ENCODE data around the gene RALY.

RALY gene

DNA sequence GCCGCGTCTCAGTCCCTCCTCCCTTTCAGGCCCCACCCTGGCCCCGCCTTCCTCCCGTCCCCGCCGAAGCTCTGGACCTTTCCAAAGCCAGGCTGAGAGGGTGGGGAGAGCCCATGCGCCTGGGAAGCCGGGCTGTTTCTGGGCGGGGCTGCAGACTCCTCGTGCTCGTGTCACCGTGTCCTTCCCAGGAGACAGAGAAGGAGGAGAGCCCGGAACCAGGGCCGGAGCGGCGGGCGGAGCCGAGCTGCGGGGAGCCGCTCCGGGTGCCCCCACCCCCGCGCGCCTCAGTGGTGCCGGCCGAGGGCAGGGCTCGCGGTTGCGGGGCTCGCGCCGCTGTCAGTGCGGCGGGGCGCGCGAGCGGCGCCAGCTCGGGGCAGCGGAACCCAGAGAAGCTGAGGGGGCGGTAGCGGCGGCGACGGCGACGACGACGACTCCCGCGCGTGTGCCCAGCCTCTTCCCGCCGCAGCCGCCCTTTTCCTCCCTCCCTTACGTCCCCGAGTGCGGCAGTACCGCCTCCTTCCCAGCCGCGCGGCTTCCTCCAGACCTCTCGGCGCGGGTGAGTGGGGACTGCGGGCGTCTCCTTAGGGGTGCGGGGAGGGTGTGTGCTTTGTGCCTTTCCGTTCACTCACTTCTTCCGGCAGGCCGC is at the start of gene RALY:
RALY (plus strand) TSS at position 336 of the 646 bp plus-strand sequence. CDS start 78,164 bp downstream, outside the sequence.
- peak; percentile 89 to 94 for DNase-seq (ENCODE audit: low read depth in 1 of 2, low spot score in 1 of 2)

DNA sequence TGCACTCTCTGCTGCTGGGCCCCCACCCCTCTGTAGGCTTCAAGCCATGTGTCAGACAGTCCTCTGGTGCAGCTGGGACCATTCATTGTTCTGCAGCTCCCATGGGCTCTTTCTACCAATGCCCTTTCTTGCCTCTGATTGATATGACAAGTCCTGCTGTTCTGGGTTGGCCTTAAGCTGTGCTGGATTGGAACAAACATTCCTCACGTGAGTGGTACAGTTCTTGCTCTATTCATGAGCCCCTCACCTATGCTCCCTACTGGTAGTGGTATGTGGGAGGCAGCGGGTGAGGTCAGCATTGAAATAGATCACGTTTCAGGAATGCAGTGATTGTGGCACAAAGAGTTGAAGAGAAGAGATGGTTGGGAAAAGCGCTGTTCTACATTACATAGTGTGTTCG is 48.8 kb upstream of the RALY start:
- no peak for DNase-seq (ENCODE audit: low read depth in 1 of 2, low spot score in 1 of 2)

DNA sequence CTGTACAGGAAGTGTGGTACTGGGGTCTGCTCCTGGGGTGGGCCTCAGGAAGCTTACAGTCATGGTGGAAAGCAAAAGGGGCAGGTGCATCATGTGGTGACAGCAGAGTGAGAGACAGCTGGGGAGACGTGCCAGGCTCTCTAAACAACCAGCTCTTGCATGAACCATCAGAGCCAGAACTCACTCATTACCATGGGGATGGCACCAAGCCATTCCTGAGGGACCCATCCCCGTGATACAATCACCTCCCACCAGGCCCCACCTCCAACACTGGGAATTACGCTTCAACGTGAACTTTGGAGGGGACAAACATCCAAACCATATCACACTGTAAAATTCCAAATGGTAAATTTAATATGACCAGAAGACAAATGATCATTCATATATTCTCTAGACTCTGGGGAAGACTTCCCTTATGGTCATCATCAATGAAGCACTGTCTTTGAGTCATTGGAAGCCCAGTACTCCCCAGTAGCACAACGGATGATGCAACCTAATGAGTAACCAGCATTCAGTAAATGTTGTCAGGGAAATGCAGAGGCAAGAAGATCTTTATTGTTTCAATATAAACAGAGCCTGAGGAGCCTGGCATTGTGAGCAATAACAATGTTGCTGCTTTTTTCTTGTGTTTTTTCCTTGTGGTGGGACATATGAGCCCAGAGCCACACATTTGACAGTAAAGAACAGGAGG is 48.2 kb upstream of the RALY start:
- no peak for DNase-seq (ENCODE audit: low read depth in 1 of 2, low spot score in 1 of 2)

DNA sequence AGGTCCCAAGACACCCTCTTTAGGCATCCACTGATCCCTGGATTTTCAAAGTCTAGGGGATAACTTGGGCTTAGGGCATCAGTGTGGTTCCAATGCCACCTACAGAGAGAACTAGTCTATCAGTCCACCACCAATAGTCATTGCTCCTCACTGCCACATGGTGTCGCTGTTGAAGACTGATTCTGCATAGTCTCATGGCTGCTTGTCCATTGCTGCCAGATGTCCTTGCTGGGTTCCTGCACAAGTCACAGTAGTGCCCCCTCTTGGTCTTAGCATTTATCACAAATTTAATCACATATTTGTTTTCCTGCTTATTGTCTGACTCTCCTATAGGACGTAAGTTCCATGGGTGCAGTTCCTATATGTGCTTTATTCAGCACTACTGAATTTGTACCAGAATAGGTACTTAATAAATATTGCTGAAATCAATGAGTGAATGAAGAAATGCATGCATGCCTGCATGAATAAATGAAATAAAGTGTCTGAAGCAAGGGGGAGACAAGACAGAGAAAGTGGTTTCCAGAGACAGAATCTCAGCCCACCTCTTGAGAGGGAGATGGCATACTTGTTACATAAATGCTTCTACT is 45.9 kb upstream of the RALY start:
- DNase-seq (ENCODE audit: low read depth in 1 of 2, low spot score in 1 of 2): peak in 1 of 2 donors; percentile 3

DNA sequence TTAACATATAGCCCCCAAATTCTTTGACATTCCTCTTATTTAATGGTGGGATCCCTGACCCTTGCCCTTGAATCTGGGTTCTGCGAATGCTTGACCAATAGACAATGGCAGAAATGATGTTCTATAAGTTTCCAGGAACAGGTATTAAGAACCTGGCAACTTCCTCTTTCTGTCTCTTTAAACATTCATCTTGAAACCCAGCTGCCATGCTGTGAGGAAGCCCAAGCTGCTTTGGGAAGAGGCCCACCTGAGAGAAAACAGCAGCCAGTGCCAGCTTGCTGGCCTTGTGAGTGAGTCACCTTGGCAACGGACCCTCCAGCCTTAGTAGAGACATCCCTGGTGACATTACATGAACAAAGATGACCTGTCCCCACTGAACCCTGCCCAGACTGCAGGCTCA is 45.2 kb upstream of the RALY start:
- no peak for DNase-seq (ENCODE audit: low read depth in 1 of 2, low spot score in 1 of 2)

DNA sequence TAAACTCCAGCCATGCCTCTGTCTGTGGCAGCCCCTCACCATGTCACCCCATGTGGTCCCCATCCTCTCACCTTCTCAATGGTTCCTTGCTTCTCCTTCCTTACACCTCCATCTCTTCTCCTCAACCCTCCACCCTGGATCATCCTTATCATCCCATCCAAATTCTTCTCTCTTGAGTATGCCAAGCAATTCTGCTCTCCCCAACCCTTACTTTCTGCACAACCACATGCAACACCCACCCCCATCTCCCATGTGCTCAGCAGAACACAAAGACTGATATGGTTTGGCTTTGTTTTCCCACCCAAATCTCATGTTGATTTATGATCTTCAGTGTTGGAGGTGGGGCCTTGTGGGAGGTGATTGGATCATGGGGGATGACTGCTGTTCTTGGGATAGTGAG is 42.5 kb upstream of the RALY start:
- no peak for DNase-seq (ENCODE audit: low read depth in 1 of 2, low spot score in 1 of 2)

DNA sequence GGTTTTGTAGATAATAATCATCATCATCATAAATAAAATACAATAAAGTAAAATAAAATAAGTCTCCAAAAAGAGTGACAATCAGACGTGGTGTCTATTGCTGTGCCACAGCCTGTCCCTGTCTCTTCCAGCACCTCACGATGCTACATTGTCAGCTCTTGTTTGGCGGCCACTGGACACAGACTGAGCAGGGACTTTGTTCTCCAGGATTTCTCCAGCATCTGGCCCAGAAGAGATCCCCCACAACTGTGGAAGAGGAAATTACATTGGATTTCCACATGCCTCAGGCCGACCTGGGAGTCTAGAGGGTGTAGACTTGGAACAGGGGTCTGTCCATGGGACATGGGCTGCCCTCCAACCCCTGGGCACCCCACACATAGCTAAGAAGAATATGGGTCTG is 39.2 kb upstream of the RALY start:
- no peak for DNase-seq (ENCODE audit: low read depth in 1 of 2, low spot score in 1 of 2)

DNA sequence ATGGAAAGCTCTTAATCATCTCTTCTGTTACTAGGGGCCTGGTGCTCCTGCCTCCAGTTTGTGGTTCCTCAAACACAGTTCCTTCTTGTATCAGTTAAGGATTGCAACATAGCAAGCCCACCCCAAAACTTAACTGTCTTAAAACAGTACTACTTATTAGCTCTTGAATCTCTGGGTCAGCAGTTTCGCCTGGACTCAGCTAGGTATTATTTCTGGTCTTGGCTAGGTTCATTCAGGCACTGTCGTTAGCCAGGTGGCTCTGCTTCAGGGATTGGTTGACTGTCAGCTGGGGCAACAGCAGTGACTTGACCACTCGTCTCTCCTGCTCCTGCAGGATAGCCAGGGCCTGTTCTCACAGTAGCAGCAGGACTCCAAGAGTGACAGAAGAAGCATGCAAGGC is 30.0 kb upstream of the RALY start:
- DNase-seq (ENCODE audit: low read depth in 1 of 2, low spot score in 1 of 2): no peak

DNA sequence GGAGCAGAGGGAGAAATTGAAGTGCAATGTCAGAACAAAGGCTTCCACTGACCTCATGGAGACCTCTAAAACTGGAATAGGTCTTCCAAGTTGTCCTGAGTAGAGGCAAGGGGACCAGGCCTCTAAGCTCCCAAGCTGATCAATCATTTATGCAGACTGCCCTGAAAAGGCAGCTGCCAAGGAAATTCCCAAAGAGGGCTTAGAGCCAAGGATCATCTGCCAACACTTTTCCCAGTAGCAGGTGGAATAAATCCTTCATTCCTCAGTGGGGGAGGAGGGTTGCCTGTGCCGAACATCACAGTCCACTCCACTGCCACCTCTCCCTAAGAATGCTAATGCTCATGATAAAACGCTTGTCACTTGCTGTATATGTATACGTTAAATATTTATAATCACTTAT is 29.3 kb upstream of the RALY start:
- no peak for DNase-seq (ENCODE audit: low read depth in 1 of 2, low spot score in 1 of 2)

DNA sequence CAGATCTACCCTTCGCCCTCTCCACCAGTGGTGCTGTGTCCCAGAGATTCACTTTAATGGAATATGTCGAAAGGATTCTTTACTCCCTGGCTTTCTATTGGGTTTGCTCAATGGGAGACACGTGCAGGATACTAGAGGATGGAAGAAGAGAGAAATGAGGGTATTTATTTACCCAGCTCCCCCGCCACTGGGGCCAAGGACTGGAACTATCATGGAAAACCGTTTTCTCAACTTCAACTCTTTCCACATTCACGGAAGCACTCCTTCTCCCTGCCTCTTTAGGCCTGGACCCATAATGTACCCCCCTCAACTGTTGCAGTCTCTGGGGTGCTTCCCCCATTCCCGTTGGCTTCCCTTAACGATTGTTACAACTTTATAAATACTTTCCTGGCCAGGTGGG is 26.6 kb upstream of the RALY start:
- DNase-seq (ENCODE audit: low read depth in 1 of 2, low spot score in 1 of 2): no peak

DNA sequence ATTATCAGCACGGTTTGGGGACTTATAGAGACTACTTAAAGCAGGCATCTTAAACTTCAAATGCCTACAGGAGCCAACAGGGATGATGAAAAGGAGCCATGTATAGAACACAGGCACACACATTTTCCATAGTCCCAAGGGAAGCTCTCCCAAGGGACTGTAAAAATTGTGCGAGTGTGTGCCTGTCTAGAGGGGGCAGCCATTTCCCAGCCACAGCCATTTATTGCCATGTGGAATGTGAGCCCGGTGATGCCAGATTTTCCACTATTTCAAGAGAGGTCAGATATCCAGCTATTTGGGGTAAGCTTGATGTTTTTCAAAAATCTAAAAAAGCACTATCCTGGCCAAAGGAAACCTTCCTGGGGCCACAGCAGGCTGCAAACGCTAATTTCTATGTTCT is 24.1 kb upstream of the RALY start:
- no peak for DNase-seq (ENCODE audit: low read depth in 1 of 2, low spot score in 1 of 2)

DNA sequence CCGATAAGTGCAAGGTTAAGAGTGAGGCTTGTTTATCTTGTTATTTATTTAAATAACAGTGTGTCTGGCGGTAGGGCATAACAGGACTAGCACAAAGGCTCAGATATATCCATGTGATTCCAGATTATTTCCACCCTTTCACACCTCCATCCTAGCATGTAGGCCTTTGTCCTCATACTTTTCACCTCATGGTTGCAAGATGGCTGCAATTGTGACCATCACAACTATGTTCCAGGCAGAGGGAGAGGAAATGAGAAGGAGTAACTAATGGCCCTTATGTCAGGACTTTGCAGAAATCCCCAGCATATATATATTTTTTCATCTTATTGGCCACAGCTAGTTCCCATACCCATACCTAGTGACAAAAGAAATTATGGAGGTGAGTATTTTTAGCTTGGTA is 23.5 kb upstream of the RALY start:
- no peak for DNase-seq (ENCODE audit: low read depth in 1 of 2, low spot score in 1 of 2)

DNA sequence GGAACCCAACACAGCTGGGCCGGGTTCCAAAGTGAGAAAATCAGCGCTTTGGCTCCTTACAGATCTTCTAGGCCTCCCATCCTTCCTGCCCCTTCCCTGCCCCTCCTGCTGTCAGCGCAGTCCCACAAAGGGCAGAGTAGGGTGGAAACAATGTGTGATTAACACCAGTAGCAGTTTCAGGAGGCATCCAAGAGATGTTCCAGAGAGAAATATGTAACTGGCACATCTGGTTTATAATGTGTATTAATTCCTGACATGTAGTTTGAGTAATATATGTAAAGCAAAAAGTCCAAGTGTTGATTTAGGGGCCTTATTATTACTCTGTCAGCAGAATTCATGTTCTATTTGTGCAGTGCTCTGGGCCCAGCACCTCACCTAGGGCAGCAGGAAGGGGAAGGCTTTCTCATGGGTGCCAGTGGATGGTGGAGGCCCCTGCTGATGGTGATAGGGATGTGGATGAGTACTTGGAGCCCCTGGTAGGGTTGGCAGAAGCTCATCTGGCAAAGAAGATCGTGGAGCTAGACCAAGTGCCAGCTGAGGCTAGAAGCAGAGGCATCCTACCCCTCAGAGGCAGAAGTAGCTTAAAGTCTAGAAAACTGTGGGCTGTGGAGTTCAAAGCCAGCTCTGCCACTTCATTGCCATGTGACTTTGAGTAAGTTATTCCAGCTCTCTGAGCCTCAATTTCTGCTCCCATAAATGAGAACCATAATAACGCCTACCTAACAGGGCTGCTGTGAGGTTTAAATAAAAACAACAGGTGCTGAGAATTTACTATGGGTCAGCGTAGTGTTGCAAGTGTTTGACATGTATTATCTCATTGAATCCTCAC is 22.4 kb upstream of the RALY start:
- DNase-seq (ENCODE audit: low read depth in 1 of 2, low spot score in 1 of 2): no peak

DNA sequence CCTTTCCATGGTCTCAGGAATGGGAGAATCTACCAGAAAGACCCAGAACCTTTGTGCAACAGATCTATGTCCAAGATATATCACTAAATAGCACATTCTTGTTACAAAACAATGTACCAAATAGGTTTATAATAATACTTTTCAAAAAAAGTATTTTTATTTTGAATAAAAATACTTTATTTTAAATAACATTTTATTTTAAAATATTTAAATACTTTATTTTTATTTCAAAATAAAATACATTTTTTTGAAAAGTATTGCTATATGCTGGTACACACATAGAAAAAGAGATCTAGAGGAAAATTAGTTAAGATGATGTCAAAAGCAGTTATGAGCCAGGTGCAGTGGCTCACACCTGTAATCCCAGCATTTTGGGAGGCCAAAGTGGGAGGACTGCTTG is 16.8 kb upstream of the RALY start:
- DNase-seq (ENCODE audit: low read depth in 1 of 2, low spot score in 1 of 2): no peak

DNA sequence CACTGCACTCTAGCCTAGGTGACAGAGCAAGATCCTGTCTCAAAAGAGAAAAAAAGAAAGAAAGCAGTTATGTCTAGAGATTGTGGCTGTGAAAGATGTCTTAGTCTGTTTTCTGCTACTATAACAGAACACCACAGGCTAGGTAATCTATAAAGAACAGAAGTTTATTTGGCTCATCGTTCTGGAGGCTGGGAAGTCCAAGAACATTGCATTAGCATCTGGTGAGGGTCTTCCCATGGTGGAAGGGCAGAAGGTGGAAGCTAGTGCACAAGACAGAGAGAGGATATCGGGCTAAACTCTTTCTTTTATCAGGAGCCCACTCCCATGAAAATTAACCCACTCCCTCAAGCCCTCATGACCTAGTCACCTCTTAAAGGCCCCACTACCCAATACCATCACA is 16.2 kb upstream of the RALY start:
- DNase-seq (ENCODE audit: low read depth in 1 of 2, low spot score in 1 of 2): no peak

DNA sequence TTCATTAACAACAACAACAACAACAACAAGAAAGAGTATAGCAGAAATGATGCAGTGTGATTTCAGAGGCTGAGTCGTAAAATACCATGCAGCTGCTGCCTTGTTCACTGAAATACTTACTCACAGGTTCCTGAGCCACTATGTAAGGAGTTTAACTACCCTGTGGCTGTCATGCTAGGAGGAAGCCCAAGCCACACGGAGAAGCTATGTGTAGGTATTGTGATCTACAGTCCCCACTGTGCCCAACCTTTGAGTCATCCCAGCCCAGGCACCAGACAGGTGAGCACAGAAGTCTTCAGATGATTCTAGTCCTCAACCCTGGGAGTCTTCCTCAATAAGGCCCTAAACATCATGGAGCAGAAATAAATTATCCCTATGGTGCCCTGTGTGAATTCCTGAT is 14.6 kb upstream of the RALY start:
- no peak for DNase-seq (ENCODE audit: low read depth in 1 of 2, low spot score in 1 of 2)

DNA sequence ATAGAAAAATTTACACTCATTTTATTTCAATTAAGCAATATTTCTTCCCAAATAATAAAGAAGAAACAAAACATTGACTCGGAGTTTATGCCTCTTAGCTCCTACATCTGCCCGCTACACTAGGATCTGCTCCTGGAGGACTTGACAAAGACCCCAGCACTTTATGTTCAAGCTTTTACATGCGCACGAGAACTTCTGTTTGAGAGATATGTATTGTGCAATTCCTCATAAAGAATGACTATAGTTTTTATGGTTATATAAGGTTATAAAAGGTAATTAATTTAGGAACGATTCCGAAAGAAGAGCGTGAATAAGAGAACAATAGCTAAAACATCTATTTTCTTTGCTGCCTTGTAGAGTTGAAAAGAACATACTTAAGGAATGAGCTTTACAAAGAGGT is 12.4 kb upstream of the RALY start:
- no peak for DNase-seq (ENCODE audit: low read depth in 1 of 2, low spot score in 1 of 2)

DNA sequence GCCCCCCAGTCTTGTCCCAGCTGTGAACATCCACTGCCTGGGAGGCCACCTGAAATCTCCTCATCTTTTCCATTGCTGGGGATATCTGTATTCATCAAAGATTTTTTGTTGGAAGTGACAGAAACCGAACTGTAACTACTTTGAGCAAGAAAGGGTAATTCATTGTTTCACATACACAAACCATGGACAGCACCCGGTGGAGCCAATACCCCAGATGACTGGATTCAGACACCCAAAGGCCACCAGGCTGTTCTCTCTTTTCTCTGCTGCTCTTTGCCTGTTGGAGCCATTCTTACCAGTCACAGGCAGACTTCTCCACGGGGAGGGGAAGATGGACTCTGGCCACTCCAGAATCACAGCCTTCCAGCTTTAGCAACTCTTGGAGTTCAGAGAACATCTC is 11.7 kb upstream of the RALY start:
- no peak for DNase-seq (ENCODE audit: low read depth in 1 of 2, low spot score in 1 of 2)

DNA sequence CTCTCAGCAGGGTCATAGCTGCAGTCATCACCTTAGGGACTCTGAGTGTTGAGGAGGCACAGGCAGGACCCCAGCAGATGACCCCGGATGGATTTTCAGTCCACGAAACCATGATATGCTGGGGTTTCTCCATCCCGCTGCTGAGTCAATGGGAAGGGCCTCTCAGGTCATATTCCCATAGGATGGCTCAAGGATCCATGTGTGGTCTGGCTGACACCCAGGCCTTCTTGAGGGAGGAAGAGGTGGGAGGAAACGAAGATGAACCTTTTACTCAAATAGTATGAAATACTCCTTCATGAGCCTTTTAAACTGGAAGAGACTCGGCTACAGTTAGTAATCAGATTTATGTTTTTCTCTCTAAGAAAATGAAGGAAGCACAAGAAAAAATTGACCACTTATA is 10.3 kb upstream of the RALY start:
- no peak for DNase-seq (ENCODE audit: low read depth in 1 of 2, low spot score in 1 of 2)

DNA sequence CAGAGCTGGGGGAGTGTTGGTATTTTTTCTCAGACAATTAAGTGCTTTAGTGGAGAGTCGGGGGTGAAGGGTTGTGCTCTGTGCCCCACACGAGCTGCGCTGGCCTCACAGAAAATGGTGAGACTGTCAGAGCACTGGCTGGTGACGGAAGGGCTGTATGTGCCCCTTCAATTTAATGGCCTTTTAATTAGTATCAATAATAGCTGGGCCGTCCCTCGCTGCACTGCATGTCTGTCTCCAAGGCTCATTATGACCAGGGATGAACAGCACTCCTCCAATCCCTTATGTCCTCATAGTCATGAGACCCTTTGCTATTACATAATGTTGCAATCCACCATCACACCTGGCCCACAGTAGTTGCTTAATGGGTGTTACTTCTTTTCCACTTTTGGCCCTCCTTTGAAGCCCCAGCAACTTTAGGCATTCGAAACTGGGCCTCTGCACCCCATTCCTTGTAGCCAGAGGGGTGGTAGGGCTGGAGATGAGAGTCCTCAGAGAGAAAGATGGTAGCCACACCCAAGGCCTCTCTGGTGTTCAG is 9.5 kb upstream of the RALY start:
- no peak for DNase-seq (ENCODE audit: low read depth in 1 of 2, low spot score in 1 of 2)

DNA sequence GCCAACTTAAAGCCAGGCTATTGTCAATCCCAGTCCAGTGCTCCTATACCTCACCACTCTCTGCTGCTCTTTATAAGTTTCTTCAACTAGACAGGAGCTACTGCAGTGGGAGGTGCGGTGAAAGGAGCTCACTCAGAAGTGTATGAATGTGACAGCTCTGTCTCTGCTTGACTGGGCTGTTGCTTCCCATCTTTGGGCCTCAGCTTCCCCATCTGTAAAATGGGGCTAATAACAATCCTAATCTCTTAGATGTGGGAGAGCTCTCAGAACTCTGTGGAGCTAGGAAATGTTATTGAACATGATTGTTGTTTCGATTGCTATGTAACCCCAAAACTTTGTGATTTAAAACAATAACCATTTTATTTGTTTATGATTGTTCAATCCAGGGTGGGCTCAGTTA is 8.4 kb upstream of the RALY start:
- no peak for DNase-seq (ENCODE audit: low read depth in 1 of 2, low spot score in 1 of 2)

DNA sequence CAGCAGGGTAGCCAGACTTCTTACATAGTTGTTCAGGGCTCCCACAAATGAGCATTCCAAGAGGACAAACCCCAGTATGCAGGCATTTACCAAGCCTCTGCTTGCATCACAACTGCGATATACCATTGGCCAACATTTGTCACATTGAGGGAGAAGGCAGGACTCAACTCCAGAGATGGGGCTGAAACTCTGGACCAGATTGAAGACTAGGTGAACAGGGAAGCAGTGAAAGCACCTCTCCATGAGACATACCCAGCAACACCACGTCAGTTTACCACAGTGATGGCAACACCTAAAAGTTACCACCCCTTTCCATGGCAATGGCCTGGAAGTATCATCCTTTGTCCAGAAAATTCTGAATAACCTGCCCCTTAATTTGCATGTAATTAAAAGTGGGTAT is 7.9 kb upstream of the RALY start:
- no peak for DNase-seq (ENCODE audit: low read depth in 1 of 2, low spot score in 1 of 2)

Measured in activated T-helper 1 cell treated with anti-CD3 and anti-CD28 coated beads, Interleukin-2, amount 50 U/mL, for 16 hours (primary cell).